CD14-positive monocyte (primary cell): ENCODE data around the gene SMURF1. TPM values are rescaled to one million over a fixed set of nuclear protein-coding genes. Genes with fewer than 3 reads are reported as not detected.
A peak's percentile ranks its signal among the peaks of the same experiment; 100 is the strongest.

Source experiments
- DNase-seq, 3 donors: peaks; one replicate each; pipeline ENCODE4 v3.0.0-alpha.2; 2011 to 2022
- H2AFZ ChIP-seq: 2 replicates; pipeline ENCODE4 v1.6.0; 2012; ENCODE audit warnings: mild to moderate bottlenecking, low read depth, low read length, inconsistent platforms; ENCODE audit not compliant: insufficient read depth, poor library complexity, severe bottlenecking
- H3K27ac ChIP-seq, 2 donors: 1 replicate in 1 of 2; 2 replicates in 1 of 2; pipeline ENCODE4 v1.5.1; 2012 to 2013; ENCODE audit warnings: low read length in 2 of 2, control low read depth in 1 of 2, inconsistent platforms in 1 of 2, low read depth in 1 of 2, mild to moderate bottlenecking in 1 of 2
- H3K27me3 ChIP-seq, 2 donors: one replicate each; pipeline versions ENCODE4 v1.6.0 to v1.6.1; 2011 to 2013; ENCODE audit warnings: low read length in 2 of 2; ENCODE audit not compliant: control insufficient read depth in 2 of 2, insufficient read depth in 2 of 2
- H3K36me3 ChIP-seq, 2 donors: replicated peaks in 1 of 2; 1 replicate in 1 of 2; 2 replicates in 1 of 2; pipeline versions ENCODE4 v1.5.1 to v1.6.1; 2012 to 2013; ENCODE audit warnings: low read length in 2 of 2, control low read depth in 1 of 2, inconsistent platforms in 1 of 2, mild to moderate bottlenecking in 1 of 2; ENCODE audit not compliant: insufficient read depth in 2 of 2, control insufficient read depth in 1 of 2
- H3K4me1 ChIP-seq, 2 donors: 1 replicate in 1 of 2; 2 replicates in 1 of 2; pipeline versions ENCODE4 v1.5.1 to v1.6.1; 2012 to 2013; ENCODE audit warnings: low read length in 2 of 2, control low read depth in 1 of 2, inconsistent platforms in 1 of 2, mild to moderate bottlenecking in 1 of 2, moderate library complexity in 1 of 2; ENCODE audit not compliant: insufficient read depth in 2 of 2, control insufficient read depth in 1 of 2
- H3K4me2 ChIP-seq: replicated peaks from 2 replicates; pipeline ENCODE3; 2012; ENCODE audit warnings: low read length, moderate library complexity, mild to moderate bottlenecking; ENCODE audit not compliant: poor library complexity, severe bottlenecking; ENCODE audit errors: extremely low read depth
- H3K4me3 ChIP-seq, 3 experiments: fragments of 200-600 bp in 1 of 3; sonication (generic) in 1 of 3; replicated peaks in 1 of 3; 1 replicate in 2 of 3; 2 replicates in 1 of 3; pipeline ENCODE4 v1.5.1; 2011 to 2013; ENCODE audit warnings: low read length in 3 of 3, mild to moderate bottlenecking in 3 of 3, control low read depth in 2 of 3, low read depth in 2 of 3, inconsistent platforms in 1 of 3, moderate library complexity in 1 of 3
- H3K79me2 ChIP-seq: 2 replicates; pipeline ENCODE4 v1.6.0; 2012; ENCODE audit warnings: mild to moderate bottlenecking, control low read depth, inconsistent platforms, low read length, moderate library complexity; ENCODE audit not compliant: insufficient read depth
- H3K9ac ChIP-seq: 2 replicates; pipeline ENCODE4 v1.6.0; 2017; ENCODE audit warnings: low read length, mild to moderate bottlenecking; ENCODE audit not compliant: insufficient read depth, poor library complexity, severe bottlenecking
- H3K9me3 ChIP-seq, 2 donors: replicated peaks in 1 of 2; 1 replicate in 1 of 2; 2 replicates in 1 of 2; pipeline versions ENCODE4 v1.5.1 to v1.6.1; 2012 to 2013; ENCODE audit warnings: low read length in 2 of 2, control low read depth in 1 of 2; ENCODE audit not compliant: control insufficient read depth in 1 of 2, insufficient read depth in 1 of 2
- H4K20me1 ChIP-seq: 2 replicates; pipeline ENCODE4 v1.6.0; 2012; ENCODE audit warnings: mild to moderate bottlenecking, low read length, control low read depth, moderate library complexity; ENCODE audit not compliant: insufficient read depth
- H3K27ac Mint-ChIP-seq, 7 donors: one replicate each; pipeline ENCODE4 v1.8.0; 2020; ENCODE audit warnings: mild to moderate bottlenecking in 7 of 7, mixed read lengths in 7 of 7, moderate library complexity in 6 of 7, inconsistent platforms in 2 of 7
- H3K27me3 Mint-ChIP-seq, 3 donors: one replicate each; pipeline ENCODE4 v1.8.0; 2021 to 2022; ENCODE audit warnings: low read depth in 3 of 3, mild to moderate bottlenecking in 3 of 3, mixed read lengths in 3 of 3, moderate library complexity in 3 of 3, inconsistent platforms in 1 of 3
- H3K36me3 Mint-ChIP-seq, 2 donors: one replicate each; pipeline ENCODE4 v1.8.0; 2020; ENCODE audit warnings: mixed read lengths in 2 of 2, inconsistent platforms in 1 of 2, mild to moderate bottlenecking in 1 of 2
- H3K4me1 Mint-ChIP-seq: one replicate; pipeline ENCODE4 v1.8.0; 2020; ENCODE audit warnings: mild to moderate bottlenecking, mixed read lengths
- H3K4me3 Mint-ChIP-seq, 2 donors: one replicate each; pipeline ENCODE4 v1.8.0; 2020; ENCODE audit warnings: mild to moderate bottlenecking in 2 of 2, mixed read lengths in 2 of 2, moderate library complexity in 1 of 2
- H3K9me3 Mint-ChIP-seq, 7 donors: one replicate each; pipeline ENCODE4 v1.8.0; 2020 to 2022; ENCODE audit warnings: mixed read lengths in 7 of 7, mild to moderate bottlenecking in 6 of 7, moderate library complexity in 6 of 7, inconsistent platforms in 2 of 7
- WGBS: methylation state at CpG from one replicate; pipeline ENCODE4 v1.1.5; 2013; ENCODE audit warnings: missing lambda C conversion rate; ENCODE audit not compliant: insufficient coverage; 5-methylcytosine and 5-hydroxymethylcytosine counted together
- intact Hi-C, 2 donors: fragments of 100-400 bp; cut with micrococcal nuclease; formaldehyde crosslinking; loops; one replicate each; pipeline versions ENCODE4 v1.15.0 to v1.15.1; 2023
- polyA minus RNA-seq: library from RNA; depleted of rRNA, polyadenylated mRNA; stranded (reverse); fragments of >200 nt; gene quantifications from 2 replicates; pipeline ENCODE4 v1.2.3, GENCODE V29; 2012
- polyA plus RNA-seq, 3 donors: library from polyadenylated mRNA; depleted of rRNA in 1 of 3; unstranded in 2 of 3; stranded (reverse) in 1 of 3; fragments of 300-500 nt in 2 of 3; fragments of >200 nt in 1 of 3; fragmentation: Illumina TruSeq in 2 of 3; gene quantifications; 1 replicate in 2 of 3; 2 replicates in 1 of 3; pipeline ENCODE4 v1.2.3, GENCODE V29; 2012 to 2021
- total RNA-seq, 12 experiments: library from RNA in 1 of 12; stranded (reverse) in 1 of 12; fragments of 120-200 nt in 1 of 12; gene quantifications; one replicate each; pipeline ENCODE4 v1.2.4 and lab custom pipeline; 2013 to 2026; ENCODE audit warnings: mixed read lengths in 6 of 12, inconsistent platforms in 1 of 12
- TF ChIP-seq, protein P1 (sequence below): fragments of 200-600 bp; IDR thresholded peaks from one replicate; pipeline ENCODE4 v1.8.0; 2022; ENCODE audit warnings: antibody characterized with exemption, mild to moderate bottlenecking

The SMURF1 gene
- total RNA-seq (2013) = 10.6 TPM
- polyA plus RNA-seq (10 to 100 TPM in 1 of 3 donors, 1 to 10 TPM in 1, under 1 TPM in 1; 0.48 to 15.8 (median 1.6) TPM), polyA minus RNA-seq (8.6 and 8.9 TPM in 2 replicates), total RNA-seq (lab: John Stamatoyannopoulos, UW) (64.6 to 113 (median 83.7) reads per million in 11 experiments)

DNA sequence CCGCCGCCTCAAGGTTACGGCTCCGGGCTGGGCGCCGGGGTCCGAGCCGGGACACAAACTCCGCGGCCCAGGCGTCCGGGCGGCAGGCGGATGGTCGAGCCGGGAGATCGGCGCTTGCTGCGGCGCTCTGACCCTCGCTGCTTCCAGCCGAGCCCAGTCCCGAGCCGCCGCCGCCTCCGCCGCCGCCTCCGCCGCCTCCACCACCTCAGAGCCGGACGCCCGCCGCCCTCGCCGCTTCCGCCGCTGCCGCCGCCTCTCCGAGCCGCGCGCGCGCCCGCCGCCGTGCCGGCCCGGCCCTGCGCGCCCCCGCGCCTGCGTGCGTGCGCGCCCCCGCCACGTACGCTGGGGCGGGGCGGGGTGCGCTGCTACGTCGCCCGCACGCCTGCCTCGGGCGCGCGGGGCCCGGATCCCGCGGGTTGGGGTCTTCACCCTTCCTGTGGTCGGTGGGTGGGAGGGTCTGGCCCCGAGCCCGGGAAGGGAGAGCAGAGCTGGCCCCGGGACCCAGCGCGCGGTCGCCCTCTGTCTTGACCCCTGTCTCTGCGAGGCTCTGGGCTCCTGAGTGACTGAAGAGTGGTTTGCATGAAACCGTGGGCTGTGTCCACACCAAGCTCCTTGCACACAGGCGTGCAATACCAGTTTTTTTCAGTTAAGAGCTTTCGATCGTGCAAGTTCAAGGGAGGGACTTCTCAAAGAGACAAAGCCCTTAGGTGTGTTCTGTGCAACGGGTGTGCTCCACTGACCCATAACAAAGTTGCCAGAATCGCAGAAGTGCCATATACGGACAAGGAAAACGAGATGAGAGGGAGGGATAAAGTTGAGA lies at the start of gene SMURF1:
SMURF1 (minus strand) TSS at position 256 of the 820 bp plus-strand sequence. CDS start 328 bp downstream, outside the sequence.
- Histone ChIP-seq H3K9me3 (no peaks in the 10 kb centered on the region), H3K4me1 (peaks cover 17 to 31% of the 10 kb centered on the region in 2 donors), H3K27ac (peak within 1 kb of the TSS; percentile 57 to 79), H3K79me2 (peaks cover 40% of the 10 kb centered on the region), H3K36me3 (no peaks in the 10 kb centered on the region), H3K4me3 (peak within 1 kb of the TSS; percentile 79 to 97 (median 94)), H4K20me1 (peaks cover 42% of the 10 kb centered on the region), H2AFZ (peak within 1 kb of the TSS; percentile 93), H3K27me3 (no peaks in the 10 kb centered on the region), H3K4me2 (peak within 1 kb of the TSS; percentile 92), H3K9ac (peak within 1 kb of the TSS; percentile 90)
- intact Hi-C loops = loop anchor here in 1 of 2 donors (5.0 kb wide), 1 partner anchor 183 kb away; the partner anchor contains the start of gene ARPC1A
- peak within 1 kb of the TSS; percentile 88 to 95 for H3K4me3 Mint-ChIP-seq
- WGBS = under 1% methylated on average over 86 of the region's 94 CpGs
- peak; percentile 46 to 78 (median 65) for DNase-seq
- peak within 1 kb of the TSS; percentile 77 to 92 (median 85) for H3K27ac Mint-ChIP-seq
- peaks cover 36% of the 10 kb centered on the region for H3K4me1 Mint-ChIP-seq
- H3K27me3 Mint-ChIP-seq = peaks cover 0 to 4% (median 0%) of the 10 kb centered on the region in 3 donors
- TF ChIP-seq, protein P1, sequence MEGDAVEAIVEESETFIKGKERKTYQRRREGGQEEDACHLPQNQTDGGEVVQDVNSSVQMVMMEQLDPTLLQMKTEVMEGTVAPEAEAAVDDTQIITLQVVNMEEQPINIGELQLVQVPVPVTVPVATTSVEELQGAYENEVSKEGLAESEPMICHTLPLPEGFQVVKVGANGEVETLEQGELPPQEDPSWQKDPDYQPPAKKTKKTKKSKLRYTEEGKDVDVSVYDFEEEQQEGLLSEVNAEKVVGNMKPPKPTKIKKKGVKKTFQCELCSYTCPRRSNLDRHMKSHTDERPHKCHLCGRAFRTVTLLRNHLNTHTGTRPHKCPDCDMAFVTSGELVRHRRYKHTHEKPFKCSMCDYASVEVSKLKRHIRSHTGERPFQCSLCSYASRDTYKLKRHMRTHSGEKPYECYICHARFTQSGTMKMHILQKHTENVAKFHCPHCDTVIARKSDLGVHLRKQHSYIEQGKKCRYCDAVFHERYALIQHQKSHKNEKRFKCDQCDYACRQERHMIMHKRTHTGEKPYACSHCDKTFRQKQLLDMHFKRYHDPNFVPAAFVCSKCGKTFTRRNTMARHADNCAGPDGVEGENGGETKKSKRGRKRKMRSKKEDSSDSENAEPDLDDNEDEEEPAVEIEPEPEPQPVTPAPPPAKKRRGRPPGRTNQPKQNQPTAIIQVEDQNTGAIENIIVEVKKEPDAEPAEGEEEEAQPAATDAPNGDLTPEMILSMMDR = no peak
- H3K9me3 Mint-ChIP-seq = no peaks in the 10 kb centered on the region
- peaks cover 0 to 4% of the 10 kb centered on the region in 2 donors for H3K36me3 Mint-ChIP-seq

DNA sequence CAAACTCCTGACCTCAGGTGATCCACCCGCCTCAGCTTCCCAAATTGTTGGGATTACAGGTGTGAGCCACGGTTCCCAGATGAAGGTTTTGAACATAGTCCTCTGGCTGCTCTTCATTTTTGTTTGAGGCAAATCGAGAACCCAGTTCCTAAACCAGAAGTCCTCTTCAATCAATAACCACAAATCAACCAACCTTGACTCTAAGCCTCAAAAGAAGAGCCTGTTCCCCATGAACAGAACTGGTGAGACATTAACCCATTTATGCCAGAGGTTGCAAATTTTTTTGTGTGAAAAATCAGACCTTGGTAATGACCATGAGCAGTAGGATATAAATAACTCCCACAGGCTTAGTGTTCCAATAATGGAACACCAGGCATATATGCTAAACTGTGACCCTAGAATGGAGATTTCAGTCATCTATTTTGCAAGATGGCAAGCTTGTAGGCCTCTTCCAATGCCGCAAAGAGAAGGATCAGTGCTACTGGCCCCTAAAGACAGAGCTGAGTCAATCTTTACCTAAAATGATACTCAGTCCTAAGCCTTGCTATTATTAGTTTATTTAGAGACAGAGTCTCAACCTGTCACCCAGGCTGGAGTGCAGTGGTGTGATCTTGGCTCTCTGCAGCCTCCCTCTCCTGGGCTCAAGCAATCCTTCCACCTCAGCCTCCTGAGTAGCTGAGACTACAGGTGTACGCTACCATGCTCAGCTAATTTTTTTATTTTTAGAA lies 48.1 kb upstream of the SMURF1 start:
- Histone ChIP-seq H3K4me3 (no peak overlapping the region), H3K36me3 (no peaks in the 10 kb centered on the region)
- WGBS = 88% methylated on average over 4 of the region's 5 CpGs

More for the DNA sequence above, 48.1 kb upstream of the SMURF1 start:
- Mint-ChIP-seq H3K27me3 (peaks cover 3 to 11% (median 7%) of the 10 kb centered on the region in 3 donors), H3K27ac (no peak overlapping the region), H3K4me1 (peaks cover 3% of the 10 kb centered on the region), H3K9me3 (peaks cover 0 to 4% (median 2%) of the 10 kb centered on the region in 7 donors), H3K36me3 (no peaks in the 10 kb centered on the region), H3K4me3 (no peak overlapping the region)
- H3K9ac ChIP-seq = no peak overlapping the region
- H3K27ac ChIP-seq = no peak overlapping the region
- peaks cover 0 to 2% of the 10 kb centered on the region in 2 donors for H3K9me3 ChIP-seq
- no peaks in the 10 kb centered on the region for H4K20me1 ChIP-seq
- no peak for DNase-seq
- no peaks in the 10 kb centered on the region for H3K27me3 ChIP-seq
- TF ChIP-seq, protein P1 = no peak
- H2AFZ ChIP-seq = no peak overlapping the region
- no peaks in the 10 kb centered on the region for H3K4me1 ChIP-seq
- intact Hi-C loops = no loop called here
- H3K4me2 ChIP-seq = no peak overlapping the region
- no peaks in the 10 kb centered on the region for H3K79me2 ChIP-seq
